LNCAP (cell line): ENCODE results near the gene TENM3.

Experiments
- TF ChIP-seq, protein P1 (sequence below): fragments of 450-650 bp; IDR thresholded peaks from 2 replicates; pipeline ENCODE4 v1.5.1; 2017; ENCODE audit warnings: mild to moderate bottlenecking

Gene TENM3

DNA sequence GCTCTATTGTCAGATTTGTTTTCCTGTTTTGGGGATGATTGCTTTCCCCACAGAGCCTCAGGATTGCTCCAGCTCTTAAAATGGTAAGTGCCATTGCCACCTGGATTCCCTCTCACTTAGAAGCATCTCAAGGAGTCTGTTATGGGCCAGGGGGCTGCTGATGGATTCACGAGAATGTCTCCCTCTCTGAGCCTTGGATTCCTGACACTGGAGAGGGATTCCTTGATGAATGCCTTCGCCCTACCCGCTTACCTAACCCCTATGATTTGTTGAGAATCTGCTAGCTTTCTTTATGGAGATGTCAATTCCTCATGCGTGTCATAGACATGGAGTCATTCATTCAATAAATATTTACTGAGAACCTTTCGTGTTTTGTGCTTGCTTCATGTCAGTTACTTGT lies 36.9 kb upstream of the TENM3 start:
- TF ChIP-seq, protein P1, sequence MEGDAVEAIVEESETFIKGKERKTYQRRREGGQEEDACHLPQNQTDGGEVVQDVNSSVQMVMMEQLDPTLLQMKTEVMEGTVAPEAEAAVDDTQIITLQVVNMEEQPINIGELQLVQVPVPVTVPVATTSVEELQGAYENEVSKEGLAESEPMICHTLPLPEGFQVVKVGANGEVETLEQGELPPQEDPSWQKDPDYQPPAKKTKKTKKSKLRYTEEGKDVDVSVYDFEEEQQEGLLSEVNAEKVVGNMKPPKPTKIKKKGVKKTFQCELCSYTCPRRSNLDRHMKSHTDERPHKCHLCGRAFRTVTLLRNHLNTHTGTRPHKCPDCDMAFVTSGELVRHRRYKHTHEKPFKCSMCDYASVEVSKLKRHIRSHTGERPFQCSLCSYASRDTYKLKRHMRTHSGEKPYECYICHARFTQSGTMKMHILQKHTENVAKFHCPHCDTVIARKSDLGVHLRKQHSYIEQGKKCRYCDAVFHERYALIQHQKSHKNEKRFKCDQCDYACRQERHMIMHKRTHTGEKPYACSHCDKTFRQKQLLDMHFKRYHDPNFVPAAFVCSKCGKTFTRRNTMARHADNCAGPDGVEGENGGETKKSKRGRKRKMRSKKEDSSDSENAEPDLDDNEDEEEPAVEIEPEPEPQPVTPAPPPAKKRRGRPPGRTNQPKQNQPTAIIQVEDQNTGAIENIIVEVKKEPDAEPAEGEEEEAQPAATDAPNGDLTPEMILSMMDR, result no peak

DNA sequence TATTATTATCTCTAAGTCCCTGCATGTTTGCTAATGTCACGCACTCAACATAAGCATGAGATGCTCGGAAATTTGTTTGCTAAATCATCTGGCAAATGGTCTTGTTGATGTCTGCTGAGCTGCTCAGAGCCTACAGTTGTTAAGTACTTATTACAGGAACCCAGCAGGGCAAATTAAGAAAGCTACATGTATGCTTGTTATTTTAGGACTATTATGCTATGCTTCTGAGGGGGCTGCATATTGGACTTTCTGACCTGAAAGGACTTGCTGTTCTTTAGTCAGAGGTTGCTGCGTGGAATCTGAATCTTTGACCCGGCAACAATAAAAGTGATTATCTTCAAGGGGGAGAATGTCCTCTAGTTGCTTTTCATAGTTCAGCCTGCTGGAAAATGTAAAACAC lies 36.3 kb upstream of the TENM3 start:
- TF ChIP-seq, protein P1, result no peak

DNA sequence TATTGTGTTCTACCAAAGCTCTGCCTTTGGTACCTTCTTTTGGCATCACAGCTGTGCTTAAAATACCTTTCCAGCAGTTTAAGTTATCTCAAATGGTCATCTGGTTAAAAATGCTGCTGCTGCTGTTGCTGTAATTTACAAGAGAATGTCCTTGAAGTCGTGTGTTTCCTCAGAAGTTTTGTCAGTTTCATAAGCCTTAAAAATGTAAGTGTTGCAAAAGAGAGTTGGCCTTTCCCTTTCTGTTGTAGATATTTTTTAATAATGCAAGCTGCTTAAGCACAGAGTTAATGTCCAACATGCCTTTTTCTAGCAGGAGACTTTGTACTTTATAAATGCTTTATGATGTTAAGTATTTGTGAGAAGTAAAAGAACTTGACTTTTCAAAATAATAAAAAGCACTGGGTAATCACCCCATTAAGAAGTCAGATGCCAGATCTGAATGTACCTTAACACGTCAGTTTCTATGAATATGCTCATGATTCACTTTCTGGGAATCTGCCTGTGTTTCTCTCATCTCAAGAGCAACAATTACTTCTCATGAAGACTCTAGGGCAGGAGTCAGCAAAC lies 35.3 kb upstream of the TENM3 start:
- TF ChIP-seq, protein P1, result no peak

DNA sequence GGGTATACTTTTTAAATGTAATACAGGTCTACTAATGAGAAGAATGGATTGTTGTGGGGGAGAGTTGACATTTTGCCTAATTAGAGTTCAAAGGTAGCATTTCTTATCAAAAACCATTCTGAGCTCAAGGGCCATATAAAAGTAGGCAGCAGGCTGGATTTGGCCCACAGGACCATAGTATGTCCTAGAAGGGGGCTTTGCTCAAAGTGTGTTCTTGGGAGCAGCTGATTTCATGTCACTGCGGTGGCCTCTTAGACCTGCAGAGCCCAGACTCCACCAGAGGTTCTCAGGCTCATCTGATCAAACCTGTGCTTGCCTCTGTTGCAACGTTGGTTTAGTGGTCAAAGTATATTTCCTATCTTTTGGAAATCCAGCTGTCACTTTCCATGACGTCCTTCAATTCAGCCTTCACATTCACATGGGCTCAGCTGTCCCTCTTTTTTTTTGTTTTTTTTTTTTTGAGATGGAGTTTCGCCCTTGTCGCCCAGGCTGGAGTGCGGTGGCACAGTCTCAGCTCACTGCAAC lies 34.6 kb upstream of the TENM3 start:
- TF ChIP-seq, protein P1, result no peak

DNA sequence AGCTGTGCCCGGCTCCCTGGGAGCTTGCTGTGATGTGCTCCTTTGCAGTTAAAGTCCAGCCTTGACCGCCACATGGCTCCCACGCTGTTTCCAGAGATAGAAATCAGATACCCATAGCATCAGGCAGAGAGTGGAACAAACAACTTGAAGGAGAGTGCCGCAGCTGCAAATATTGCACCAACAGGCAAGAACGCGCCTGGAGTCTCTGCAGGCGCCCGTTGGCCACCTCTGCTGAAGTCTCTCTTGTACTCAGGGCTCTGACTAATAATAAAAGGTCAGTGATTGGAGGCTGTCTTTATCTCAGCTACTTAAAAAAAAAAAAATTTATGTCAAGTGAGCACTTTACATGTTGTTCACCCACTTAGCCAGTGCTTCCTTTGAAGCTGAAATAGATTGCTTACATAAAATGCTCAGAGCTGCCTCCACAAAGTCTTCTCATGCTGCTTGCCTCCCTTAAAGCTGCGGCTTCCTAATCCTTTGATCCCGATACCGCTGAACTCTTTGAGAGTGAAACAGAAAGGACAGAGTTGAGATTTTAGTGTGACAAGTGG lies 30.9 kb upstream of the TENM3 start:
- TF ChIP-seq, protein P1, result no peak

DNA sequence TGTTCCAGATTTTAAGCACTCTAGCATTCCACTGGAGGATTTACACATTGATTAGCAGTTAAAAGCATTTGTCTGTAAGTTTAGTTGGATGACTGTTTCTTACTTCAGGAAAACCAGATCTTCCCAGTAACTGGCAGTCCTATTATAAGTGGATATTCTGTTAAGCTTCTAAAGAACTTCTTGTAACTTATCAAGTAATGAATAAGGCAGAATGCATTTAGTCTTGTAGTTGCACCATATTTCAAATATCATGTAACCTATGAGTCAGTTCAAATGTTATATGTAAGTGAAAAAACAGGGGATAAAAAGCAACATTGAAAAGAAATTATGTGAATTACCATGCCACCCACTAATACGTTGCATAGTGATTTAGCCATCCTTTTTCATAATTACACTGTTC lies 30.2 kb upstream of the TENM3 start:
- TF ChIP-seq, protein P1, result no peak

DNA sequence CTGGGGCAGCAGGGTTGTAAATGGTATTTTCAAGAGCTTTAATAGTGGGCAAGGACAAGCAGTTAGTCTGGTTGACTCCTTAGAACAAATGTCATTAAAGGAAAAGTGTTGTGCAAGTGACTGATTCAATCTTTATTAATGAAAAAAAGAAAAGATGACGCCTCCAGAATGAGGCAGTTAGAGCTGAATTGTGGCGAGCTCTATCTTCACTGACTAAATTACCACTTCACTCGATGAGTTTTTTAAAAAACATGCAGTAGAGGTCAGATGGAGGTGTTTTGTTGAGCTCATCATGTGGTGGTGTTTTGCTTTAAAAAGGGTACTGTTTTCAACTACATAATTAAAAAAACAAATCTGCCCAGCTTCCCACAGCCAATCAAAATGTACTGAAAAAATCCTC lies 28.1 kb upstream of the TENM3 start:
- TF ChIP-seq, protein P1, result no peak

DNA sequence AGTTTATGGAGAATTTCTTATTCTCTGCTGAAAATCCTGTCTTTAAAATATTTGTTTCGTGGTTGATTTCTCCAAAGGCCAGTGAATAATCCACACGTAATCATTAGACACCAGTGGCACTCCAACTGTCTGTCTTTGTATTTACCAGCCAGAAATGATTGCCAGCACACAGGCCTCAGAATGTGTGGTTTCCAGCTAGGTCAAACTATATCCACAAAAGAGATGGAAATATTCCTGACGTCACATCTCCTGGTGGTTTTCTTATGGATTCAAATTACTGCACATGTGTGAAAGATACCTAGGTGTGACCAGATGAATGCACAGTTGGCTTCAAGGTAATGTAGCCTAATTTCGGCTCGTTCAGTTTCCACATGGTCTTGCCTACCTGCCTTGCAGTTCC lies 27.2 kb upstream of the TENM3 start:
- TF ChIP-seq, protein P1, result no peak
